ENCODE results near the gene TNFAIP3.
A peak's percentile ranks its signal among the peaks of the same experiment; 100 is the strongest.

TNFAIP3 gene

GRCh38 chr6:137871291-137871690 is 4.2 kb downstream of the TNFAIP3 start:
- peaks cover 71% of the 10 kb centered on the region for H3K4me1 ChIP-seq (ENCODE audit: insufficient read depth, low read length)
- peaks cover 96% of the 10 kb centered on the region for H3K79me2 ChIP-seq (ENCODE audit: insufficient read depth, low read length)
- peak overlapping the region; percentile 92 for H3K9ac ChIP-seq (ENCODE audit: low read depth, low read length)
- peak overlapping the region; percentile 92 for H3K27ac ChIP-seq (ENCODE audit: low read length)
- ATAC-seq (ENCODE audit: insufficient read depth, low read depth): no peak
- no peak for TF ChIP-seq EZH2 (IDR thresholded peaks at IDR 0.05; ENCODE audit: borderline replicate concordance, low read depth, low read length, severe bottlenecking)
- TF ChIP-seq CTCF (IDR thresholded peaks at IDR 0.05; ENCODE audit: borderline replicate concordance, extremely low read depth, low read length, poor library complexity, severe bottlenecking): peak; percentile 2
- H3K4me2 ChIP-seq (ENCODE audit: insufficient read depth, low read length): peak overlapping the region; percentile 76
- H3K4me3 ChIP-seq (ENCODE audit: low read depth in 1 of 2, low read length in 2 of 2): peak overlapping the region in 1 of 2 experiments; percentile 83; a peak in 2 of 4 replicates
- H3K27me3 ChIP-seq (ENCODE audit: insufficient read depth, low read length, poor library complexity): no peaks in the 10 kb centered on the region
- no peak for DNase-seq
- H4K20me1 ChIP-seq (ENCODE audit: insufficient read depth, low read length): peaks cover 32% of the 10 kb centered on the region
- H2AFZ ChIP-seq (ENCODE audit: low read depth, low read length): no peak overlapping the region
- H3K36me3 ChIP-seq (ENCODE audit: insufficient read depth, low read length): peaks cover 70% of the 10 kb centered on the region
- no peaks in the 10 kb centered on the region for H3K9me3 ChIP-seq (ENCODE audit: insufficient read depth, low read length, severe bottlenecking)

- Histone ChIP-seq H3K4me3 (ENCODE audit: low read depth in 1 of 2, low read length in 2 of 2) (peak overlapping the region in 1 of 2 experiments; percentile 83; a peak in 2 of 4 replicates), H3K79me2 (ENCODE audit: insufficient read depth, low read length) (peaks cover 97% of the 10 kb centered on the region), H3K9ac (ENCODE audit: low read depth, low read length) (peak overlapping the region; percentile 92; the same call in 1 of the 2 replicates), H4K20me1 (ENCODE audit: insufficient read depth, low read length) (peaks cover 32% of the 10 kb centered on the region), H3K27ac (ENCODE audit: low read length) (peak overlapping the region; percentile 34), H3K36me3 (ENCODE audit: insufficient read depth, low read length) (peaks cover 75% of the 10 kb centered on the region), H2AFZ (ENCODE audit: low read depth, low read length) (no peak overlapping the region), H3K27me3 (ENCODE audit: insufficient read depth, low read length, poor library complexity) (no peaks in the 10 kb centered on the region), H3K9me3 (ENCODE audit: insufficient read depth, low read length, severe bottlenecking) (no peaks in the 10 kb centered on the region), H3K4me1 (ENCODE audit: insufficient read depth, low read length) (peaks cover 67% of the 10 kb centered on the region), H3K4me2 (ENCODE audit: insufficient read depth, low read length) (peak overlapping the region; percentile 76)
- ATAC-seq (ENCODE audit: insufficient read depth, low read depth): no peak
- no peak for DNase-seq
- no peak for TF ChIP-seq EZH2 (IDR thresholded peaks at IDR 0.05; ENCODE audit: borderline replicate concordance, low read depth, low read length, severe bottlenecking)
- TF ChIP-seq CTCF (IDR thresholded peaks at IDR 0.05; ENCODE audit: borderline replicate concordance, extremely low read depth, low read length, poor library complexity, severe bottlenecking): peak; percentile 1
Measured at GRCh38 chr6:137871831-137872454, 4.9 kb downstream of the TNFAIP3 start.

- Histone ChIP-seq H3K4me2 (ENCODE audit: insufficient read depth, low read length) (peak overlapping the region; percentile 76; the same call in 1 of the 2 replicates), H4K20me1 (ENCODE audit: insufficient read depth, low read length) (peaks cover 32% of the 10 kb centered on the region), H3K79me2 (ENCODE audit: insufficient read depth, low read length) (peaks cover 98% of the 10 kb centered on the region), H3K4me1 (ENCODE audit: insufficient read depth, low read length) (peaks cover 73% of the 10 kb centered on the region), H3K36me3 (ENCODE audit: insufficient read depth, low read length) (peaks cover 82% of the 10 kb centered on the region), H3K27ac (ENCODE audit: low read length) (peak overlapping the region; percentile 34), H2AFZ (ENCODE audit: low read depth, low read length) (no peak overlapping the region), H3K9me3 (ENCODE audit: insufficient read depth, low read length, severe bottlenecking) (no peaks in the 10 kb centered on the region), H3K9ac (ENCODE audit: low read depth, low read length) (peak overlapping the region; percentile 92; the same call in 1 of the 2 replicates), H3K27me3 (ENCODE audit: insufficient read depth, low read length, poor library complexity) (no peaks in the 10 kb centered on the region), H3K4me3 (ENCODE audit: low read depth in 1 of 2, low read length in 2 of 2) (peak overlapping the region in 1 of 2 experiments; percentile 83; a peak in 1 of 4 replicates)
- ATAC-seq (ENCODE audit: insufficient read depth, low read depth): no peak
- DNase-seq: no peak
- no peak for TF ChIP-seq CTCF (IDR thresholded peaks at IDR 0.05; ENCODE audit: borderline replicate concordance, extremely low read depth, low read length, poor library complexity, severe bottlenecking)
- TF ChIP-seq EZH2 (IDR thresholded peaks at IDR 0.05; ENCODE audit: borderline replicate concordance, low read depth, low read length, severe bottlenecking): no peak
Measured at GRCh38 chr6:137872581-137873115, 5.6 kb downstream of the TNFAIP3 start.
